ENCODE results near the gene APBB2. TPM values are rescaled to one million over a fixed set of nuclear protein-coding genes. Genes with fewer than 3 reads are reported as not detected.

The APBB2 gene
- total and polyA plus RNA-seq, 2 of the 8 experiments (the other 6 are each of a cell fraction or from before 2014, with no cell fraction given): 58.7 to 59.4 TPM

GRCh38 chr4:41135801-41136200 is 78.5 kb downstream of the APBB2 start:
- POLR2A ChIA-PET (ENCODE audit: partially characterized antibody): interaction anchor here (0.5 to 5.3 kb wide), 5 partner anchors 9 to 277 kb away, joined by 3 to 23 read pairs (median 3); no protein-coding TSS in a partner anchor
- no peak overlapping the region for H2AK5ac ChIP-seq (ENCODE audit: low read depth, low read length)
- H3K23ac ChIP-seq (ENCODE audit: insufficient read length): no peak overlapping the region
- no peak overlapping the region for H2AFZ ChIP-seq (ENCODE audit: low read length)
- no peak overlapping the region for H3K18ac ChIP-seq (ENCODE audit: extremely low read depth, low read length)
- no peaks in the 10 kb centered on the region for H3K23me2 ChIP-seq (ENCODE audit: low read depth, low read length)
- H3K36me3 ChIP-seq (ENCODE audit: control insufficient read depth in 2 of 4, insufficient read depth in 4 of 4, low read length in 3 of 4): no peaks in the 10 kb centered on the region
- peaks cover 9 to 18% (median 15%) of the 10 kb centered on the region in 4 experiments for H3K4me1 ChIP-seq (replicated peaks in 1 of 4; ENCODE audit: control insufficient read depth in 3 of 4, insufficient read depth in 4 of 4, low read length in 3 of 4)
- no peak overlapping the region for H3K4me3 ChIP-seq (ENCODE audit: extremely low read depth in 1 of 4, insufficient read depth in 2 of 4, low read depth in 3 of 4, low read length in 4 of 4)
- peaks cover 2 to 28% of the 10 kb centered on the region in 2 experiments; a peak in 2 of 4 replicates for H3K79me2 ChIP-seq (ENCODE audit: control insufficient read depth in 1 of 2, insufficient read depth in 2 of 2, low read length in 2 of 2)
- peak overlapping the region; percentile 50 for H3K4ac ChIP-seq (replicated peaks; ENCODE audit: insufficient read length, low read depth, low read length)
- H3K4me2 ChIP-seq (ENCODE audit: insufficient read depth in 1 of 2, low read depth in 2 of 2, low read length in 2 of 2): no peak overlapping the region
- no peak overlapping the region for H4K91ac ChIP-seq (replicated peaks; ENCODE audit: insufficient read length, low read length)
- no peak overlapping the region for H3K27ac ChIP-seq (ENCODE audit: low read depth, low read length)
- H2BK5ac ChIP-seq (ENCODE audit: low read depth, low read length): no peak overlapping the region
- H4K20me1 ChIP-seq (replicated peaks in 1 of 2; ENCODE audit: control insufficient read depth in 1 of 2, insufficient read depth in 2 of 2, low read length in 2 of 2): no peaks in the 10 kb centered on the region
- H3K9ac ChIP-seq (replicated peaks in 1 of 4; ENCODE audit: extremely low read depth in 1 of 4, low read depth in 3 of 4, low read length in 3 of 4): no peak overlapping the region
- CTCF ChIA-PET (ENCODE audit: partially characterized antibody): interaction anchor here (1.0 to 2.9 kb wide), 5 partner anchors 11 to 156 kb away, joined by 3 to 9 read pairs (median 7); partner anchors contain the start of gene APBB2
- no peak overlapping the region for H3K56ac ChIP-seq (replicated peaks; ENCODE audit: insufficient read length, low read depth, low read length)
- H3K27me3 ChIP-seq (replicated peaks in 1 of 4; ENCODE audit: control insufficient read depth in 3 of 4, extremely low read depth in 1 of 4, insufficient read depth in 3 of 4, low read length in 3 of 4): no peaks in the 10 kb centered on the region
- 0 out of 2 replicates have a peak overlapping the region, but pooled peaks have one; percentile 3 for H2BK12ac ChIP-seq (ENCODE audit: low read depth, low read length)
- WGBS, 2 experiments (ENCODE audit: extremely low coverage in 1 of 2, insufficient coverage in 1 of 2, insufficient read length in 1 of 2, insufficient replicate concordance in 2 of 2, low coverage in 1 of 2, low lambda C conversion rate in 2 of 2, missing lambda C conversion rate in 1 of 2): 78% methylated on average over 2 of the region's 2 CpGs; no CpG with 5 or more reads in 1 of the 2 experiments
- no peak overlapping the region for H3K14ac ChIP-seq (ENCODE audit: insufficient read length)
- no peak overlapping the region for H2BK20ac ChIP-seq (ENCODE audit: low read length)
- peak overlapping the region; percentile 69 for H2BK120ac ChIP-seq (replicated peaks; ENCODE audit: low read depth, low read length)
- H2BK15ac ChIP-seq (ENCODE audit: low read length): no peak overlapping the region
- H3K79me1 ChIP-seq (ENCODE audit: low read depth, low read length): no peaks in the 10 kb centered on the region; the same call in 1 of the 2 replicates
- DNase-seq (ENCODE audit: low read depth in 1 of 2, low spot score in 2 of 2) (no peak), FAIRE-seq (no peak)
- H4K8ac ChIP-seq (ENCODE audit: extremely low read depth, insufficient read depth, low read length): no peak overlapping the region
- H3K9me3 ChIP-seq (ENCODE audit: insufficient read depth in 2 of 2, low read depth in 1 of 2, low read length in 1 of 2): no peaks in the 10 kb centered on the region
- H4K5ac ChIP-seq (ENCODE audit: insufficient read length, low read depth, low read length): no peak overlapping the region
- no peak for TF ChIP-seq POLR2AphosphoS5 (IDR thresholded peaks at IDR 0.05; ENCODE audit: low read depth, low read length)
- TF ChIP-seq, protein P1, sequence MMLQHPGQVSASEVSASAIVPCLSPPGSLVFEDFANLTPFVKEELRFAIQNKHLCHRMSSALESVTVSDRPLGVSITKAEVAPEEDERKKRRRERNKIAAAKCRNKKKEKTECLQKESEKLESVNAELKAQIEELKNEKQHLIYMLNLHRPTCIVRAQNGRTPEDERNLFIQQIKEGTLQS (IDR thresholded peaks at IDR 0.05; ENCODE audit: insufficient read depth, low read depth, low read length): no peak
- TF ChIP-seq PHF8 (conservative IDR thresholded peaks at IDR 0.05; ENCODE audit: low read depth, low read length): no peak
- no peak for TF ChIP-seq SP2 (IDR thresholded peaks at IDR 0.05; ENCODE audit: low read length)
- TF ChIP-seq GTF2F1 (IDR thresholded peaks at IDR 0.05; ENCODE audit: borderline replicate concordance, low read depth, low read length): no peak
- TF ChIP-seq ASH2L (IDR thresholded peaks at IDR 0.05; ENCODE audit: low read length): no peak
- no peak for TF ChIP-seq SUZ12 (IDR thresholded peaks at IDR 0.05; ENCODE audit: low read length)
- TF ChIP-seq CEBPB (IDR thresholded peaks at IDR 0.05; ENCODE audit: low read depth, low read length): no peak
- TF ChIP-seq CTBP2 (IDR thresholded peaks at IDR 0.05; ENCODE audit: borderline replicate concordance, insufficient read depth, insufficient read length, low read length): no peak
- no peak for TF ChIP-seq CHD1 (IDR thresholded peaks at IDR 0.05; ENCODE audit: low read depth, low read length)
- no peak for TF ChIP-seq HDAC6 (IDR thresholded peaks at IDR 0.05; ENCODE audit: low read depth, low read length)
- TF ChIP-seq SRF (IDR thresholded peaks at IDR 0.05; ENCODE audit: low read depth, low read length): no peak
- no peak for TF ChIP-seq BACH1 (IDR thresholded peaks at IDR 0.05; ENCODE audit: low read length)
- TF ChIP-seq TAF7 (optimal IDR thresholded peaks at IDR 0.05; ENCODE audit: borderline replicate concordance, low read depth, low read length): no peak

All from H1 (cell line).